Occipital lobe (tissue), 2 donors: ENCODE data around the gene SDR42E1. TPM values are rescaled to one million over a fixed set of nuclear protein-coding genes. Genes with fewer than 3 reads are reported as not detected.
"Not testable (repeated sequence)": the region's sequence is repeated elsewhere in the genome, so short reads cannot be mapped to it uniquely, and the experiment has no call there.

ENCODE experiments used
- DNase-seq: peaks from one replicate; lab custom pipeline; 2025; lab: John Stamatoyannopoulos, UW
- total RNA-seq: library from RNA; depleted of rRNA; stranded (reverse); fragments of >200 nt; gene quantifications from one replicate; pipeline ENCODE4 v1.2.3, GENCODE V29; 2014

SDR42E1 gene
- total RNA-seq, 1 donor from 2014 or later: not detected

- no peak for DNase-seq
Observed at GRCh38 chr16:82037251-82037650, 26.0 kb upstream of the SDR42E1 start.

DNA sequence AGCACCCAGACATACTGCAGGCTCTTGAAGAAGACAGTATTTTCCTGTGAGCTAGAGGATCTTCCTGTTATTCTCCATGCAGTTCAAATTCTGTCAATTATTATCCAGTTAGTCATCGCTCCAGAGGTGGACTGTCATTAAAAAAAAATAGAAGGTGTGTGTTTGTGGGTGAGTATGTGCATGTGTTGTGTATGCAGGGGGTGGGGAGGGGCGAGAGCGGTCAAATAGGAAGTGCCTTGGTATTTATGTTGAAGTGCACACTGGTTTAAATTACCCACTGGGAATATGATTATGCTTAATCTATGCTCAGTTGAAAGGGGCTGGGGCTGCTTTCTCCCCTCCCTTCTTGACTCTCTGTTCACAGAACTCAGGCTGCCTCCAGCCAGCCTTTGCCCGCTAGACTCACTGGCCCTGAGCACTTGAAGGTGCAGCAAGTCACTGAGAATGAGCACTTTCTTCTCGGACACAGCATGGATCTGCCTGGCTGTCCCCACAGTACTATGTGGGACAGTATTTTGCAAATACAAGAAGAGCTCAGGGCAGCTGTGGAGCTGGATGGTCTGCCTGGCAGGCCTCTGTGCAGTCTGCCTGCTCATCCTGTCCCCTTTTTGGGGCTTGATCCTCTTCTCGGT, 23.8 kb upstream of the SDR42E1 start, which contains the start of gene HSD17B2:
Gene HSD17B2, plus strand, starts transcription at position 273 of the 632 bp plus-strand sequence. Its CDS starts 172 bp downstream, at position 445.
- no peak for DNase-seq

DNA sequence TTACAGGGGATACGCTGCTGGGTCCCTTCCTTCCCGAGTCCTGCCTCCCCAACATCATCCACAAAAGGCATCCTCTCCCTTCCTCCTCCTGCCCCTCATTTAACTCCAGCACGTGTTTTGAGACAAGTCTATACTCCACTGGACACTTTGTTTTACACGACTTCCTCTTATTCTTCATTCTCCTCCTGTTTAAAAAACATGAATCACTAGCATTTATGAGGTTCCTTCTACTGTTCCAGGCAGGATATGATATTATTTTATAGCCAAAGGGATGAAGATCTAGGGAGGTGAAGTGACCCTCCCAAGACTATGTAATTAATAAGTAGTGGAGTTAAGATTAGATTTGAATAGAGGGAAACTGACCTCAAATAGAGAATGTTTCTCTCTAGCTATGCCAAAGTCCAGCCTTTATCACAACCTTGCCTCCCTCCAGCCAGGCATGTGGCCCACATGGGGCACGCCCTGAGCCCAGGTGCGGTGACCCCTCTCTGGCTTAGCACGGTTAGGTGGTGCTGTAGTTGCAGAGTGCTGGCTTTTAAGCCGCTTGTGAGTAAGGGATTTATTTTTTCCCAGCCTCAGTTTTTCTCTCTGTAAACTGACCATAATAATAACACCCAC, 22.5 kb upstream of the SDR42E1 start:
- no peak for DNase-seq

- DNase-seq: no peak
Observed at GRCh38 chr16:82033006-82033405, 21.7 kb upstream of the SDR42E1 start.

- DNase-seq: no peak
Observed at GRCh38 chr16:82031116-82032084, 20.1 kb upstream of the SDR42E1 start.

DNA sequence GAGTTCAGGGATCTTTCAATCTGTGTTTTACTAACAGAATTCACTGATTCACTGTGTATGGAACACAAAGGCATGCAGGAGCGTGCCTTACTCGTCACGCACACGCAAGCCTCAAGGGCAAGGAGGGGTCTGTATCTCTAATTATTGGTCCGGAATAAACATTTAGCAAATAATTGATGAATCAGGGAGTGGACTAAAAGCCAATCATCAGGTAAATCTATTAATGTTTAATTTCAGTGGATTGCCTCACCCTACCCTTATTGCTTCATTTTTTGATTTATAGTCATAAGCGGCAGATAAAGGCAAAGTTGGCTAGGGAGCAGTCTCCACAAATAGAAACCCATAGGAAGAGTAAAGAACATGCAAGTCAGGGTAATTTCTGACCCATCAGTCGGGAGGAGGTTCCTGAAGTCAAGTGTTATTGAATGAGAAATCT, 16.4 kb upstream of the SDR42E1 start:
- DNase-seq: no peak

DNA sequence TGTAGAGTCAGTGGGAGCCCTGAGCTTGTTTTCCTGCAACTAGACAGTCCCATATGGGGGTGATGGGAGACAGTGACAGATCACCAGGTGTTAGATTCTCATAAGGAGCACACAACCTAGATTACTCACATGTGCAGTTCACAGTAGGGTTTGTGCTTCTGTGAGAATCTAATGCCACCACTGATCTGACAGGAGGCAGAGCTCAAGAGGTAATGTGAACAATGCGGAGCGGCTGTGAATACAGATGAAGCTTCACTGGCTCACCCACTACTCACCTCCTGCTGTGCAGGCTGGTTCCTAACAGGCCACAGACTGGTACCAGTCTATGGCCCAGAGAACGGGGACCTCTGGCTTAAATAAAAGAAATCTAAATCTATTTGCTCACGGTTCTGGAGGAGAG, 13.6 kb upstream of the SDR42E1 start:
- DNase-seq: no peak

DNA sequence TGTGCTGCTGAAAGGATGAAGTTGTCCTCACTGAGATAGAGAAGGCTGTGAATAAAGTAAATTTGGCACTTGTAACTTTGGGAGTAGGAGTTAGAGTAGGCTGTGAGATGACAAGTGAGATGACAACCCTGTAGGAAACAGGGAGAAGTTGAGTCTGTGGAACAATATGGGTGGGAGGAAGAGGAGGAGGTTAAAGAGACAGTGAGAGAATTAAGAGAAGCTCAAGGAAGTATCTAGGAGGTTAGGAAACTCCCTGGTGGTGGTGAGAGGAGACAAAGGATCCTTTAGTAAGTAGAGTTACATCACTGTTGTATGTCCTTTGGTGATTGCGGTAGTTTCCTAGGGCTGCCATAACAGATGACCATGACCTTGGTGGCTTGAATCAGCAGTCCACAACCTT, 13.0 kb upstream of the SDR42E1 start:
- DNase-seq: no peak

- no peak for DNase-seq
Observed at GRCh38 chr16:82023206-82023605, 11.9 kb upstream of the SDR42E1 start.

GRCh38 chr16:82020051-82020450, 8.8 kb upstream of the SDR42E1 start:
- no peak for DNase-seq

DNA sequence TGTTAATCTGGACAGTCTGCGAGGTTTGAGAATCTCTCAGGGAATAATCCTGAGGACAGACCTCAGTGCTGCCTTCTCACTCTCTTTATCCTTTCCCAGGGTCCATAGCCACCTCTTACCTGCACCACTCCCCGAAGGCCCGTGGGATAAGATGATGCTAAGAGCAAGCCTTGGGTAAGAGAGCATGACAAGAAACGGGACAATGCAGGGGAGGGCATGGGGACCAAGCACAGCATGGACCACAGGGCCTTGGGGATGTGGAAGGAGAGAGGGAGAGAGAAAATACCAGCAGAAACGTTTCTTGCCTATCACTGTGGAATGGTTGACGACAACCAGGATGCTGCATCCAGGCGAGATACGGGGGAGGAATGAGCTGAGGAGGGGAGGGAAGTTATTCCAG, 8.3 kb upstream of the SDR42E1 start:
- DNase-seq: no peak

DNA sequence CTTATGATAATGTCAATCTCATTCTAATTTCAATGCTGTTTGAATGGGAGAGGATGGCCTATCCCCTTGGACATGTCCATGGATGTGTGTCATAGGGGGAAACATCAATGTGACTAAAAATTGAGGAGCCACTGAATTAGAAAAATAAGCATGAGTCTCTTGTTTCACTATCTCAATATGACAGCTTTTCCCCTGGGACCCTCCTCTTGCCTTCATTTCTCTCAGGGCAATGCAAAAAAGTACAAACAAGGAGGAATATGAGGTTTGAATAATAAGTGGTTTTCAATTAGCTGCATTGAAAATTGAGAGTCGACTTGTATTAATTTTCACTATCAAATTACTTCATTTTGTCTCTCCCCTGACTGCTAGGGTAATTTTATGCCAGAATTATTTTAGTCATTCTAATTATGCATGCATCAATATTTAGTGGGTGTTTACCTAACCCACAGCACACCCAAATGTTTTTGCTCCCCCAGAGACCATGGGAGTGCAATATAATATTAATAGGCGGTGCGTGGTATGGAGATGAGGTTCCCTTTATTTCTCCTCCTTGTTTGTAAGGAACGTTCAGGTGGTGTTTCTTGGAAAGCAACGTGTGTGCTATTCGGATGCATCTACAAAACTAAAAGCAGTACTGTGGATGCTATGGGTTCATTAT, 6.8 kb upstream of the SDR42E1 start:
- DNase-seq: no peak

GRCh38 chr16:82016964-82017363, 5.7 kb upstream of the SDR42E1 start:
- no peak for DNase-seq

DNA sequence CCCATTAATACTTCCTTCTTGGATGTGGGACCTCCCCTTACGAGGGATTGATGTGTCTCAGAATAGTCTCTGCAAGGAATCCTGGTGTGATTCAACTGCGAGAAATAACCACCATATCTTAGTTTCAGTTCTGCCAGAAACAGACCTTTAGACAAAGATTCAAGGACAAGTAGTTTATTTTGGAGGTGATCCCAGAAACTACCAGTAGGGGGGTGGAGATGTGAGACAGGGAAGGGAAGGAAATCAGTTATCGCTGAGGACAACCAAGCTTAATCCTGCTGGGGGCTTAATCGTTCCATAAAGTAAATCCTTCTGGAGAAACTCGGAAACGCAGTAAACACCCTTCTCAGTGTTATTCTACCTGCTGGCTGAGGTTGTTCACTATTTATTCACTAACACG, 5.0 kb upstream of the SDR42E1 start:
- no peak for DNase-seq

DNA sequence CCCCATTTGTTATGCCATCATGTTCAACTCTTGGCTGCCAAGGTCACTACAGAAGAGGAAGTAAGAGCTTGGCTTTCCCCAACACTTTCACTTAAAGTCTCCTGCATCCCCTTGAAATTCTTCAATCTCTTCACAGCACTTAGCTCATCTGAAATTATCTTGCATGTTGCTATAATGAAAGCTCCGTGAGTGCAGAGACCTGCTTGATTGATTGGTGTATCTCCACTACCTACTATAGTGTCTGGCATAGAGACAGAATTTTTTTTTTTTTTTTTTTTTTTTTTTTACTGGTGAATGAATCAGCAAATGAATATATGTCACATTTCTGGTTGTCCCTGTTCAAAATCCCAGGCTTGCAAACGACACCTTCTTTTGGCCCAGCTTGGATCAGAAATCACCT, 1.9 kb upstream of the SDR42E1 start:
- no peak for DNase-seq

DNA sequence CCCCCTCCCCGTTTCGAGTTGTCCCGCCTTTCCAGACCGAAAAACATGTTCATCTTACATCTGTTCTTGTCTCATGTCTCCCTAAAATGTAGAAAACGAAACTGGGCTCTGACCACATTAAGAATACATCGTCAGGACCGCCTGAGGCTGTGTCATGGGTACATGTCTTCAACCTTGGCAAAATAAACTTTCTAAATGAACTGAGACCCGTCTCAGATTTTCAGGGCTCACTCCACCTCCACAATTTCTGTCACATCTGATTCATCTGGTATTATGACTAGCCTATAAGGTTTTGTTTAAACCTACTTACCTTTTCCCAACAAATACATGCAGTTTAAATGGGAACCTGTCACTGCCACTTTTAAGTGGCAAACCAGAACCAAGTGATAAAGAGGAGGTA, 621 bp downstream of the SDR42E1 start:
- DNase-seq: no peak

DNA sequence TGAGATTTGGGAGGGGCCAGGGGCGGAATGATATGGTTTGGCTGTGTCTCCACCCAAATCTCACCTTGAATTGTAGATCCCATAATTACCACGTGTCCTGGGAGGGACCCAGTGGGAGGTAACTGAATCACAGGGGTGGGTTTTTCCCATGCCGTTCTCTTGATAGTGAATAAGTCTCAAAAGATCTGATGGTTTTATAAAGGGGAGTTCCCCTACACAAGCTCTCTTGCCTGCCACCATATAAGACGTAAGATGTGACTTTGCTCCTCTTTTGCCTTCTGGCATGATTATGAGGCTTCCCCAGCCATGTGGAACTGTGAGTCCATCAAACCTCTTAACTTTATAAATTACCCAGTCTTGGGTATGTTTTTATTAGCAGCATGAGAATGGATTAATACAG, 1.5 kb downstream of the SDR42E1 start:
- not testable (repeated sequence) for DNase-seq

DNA sequence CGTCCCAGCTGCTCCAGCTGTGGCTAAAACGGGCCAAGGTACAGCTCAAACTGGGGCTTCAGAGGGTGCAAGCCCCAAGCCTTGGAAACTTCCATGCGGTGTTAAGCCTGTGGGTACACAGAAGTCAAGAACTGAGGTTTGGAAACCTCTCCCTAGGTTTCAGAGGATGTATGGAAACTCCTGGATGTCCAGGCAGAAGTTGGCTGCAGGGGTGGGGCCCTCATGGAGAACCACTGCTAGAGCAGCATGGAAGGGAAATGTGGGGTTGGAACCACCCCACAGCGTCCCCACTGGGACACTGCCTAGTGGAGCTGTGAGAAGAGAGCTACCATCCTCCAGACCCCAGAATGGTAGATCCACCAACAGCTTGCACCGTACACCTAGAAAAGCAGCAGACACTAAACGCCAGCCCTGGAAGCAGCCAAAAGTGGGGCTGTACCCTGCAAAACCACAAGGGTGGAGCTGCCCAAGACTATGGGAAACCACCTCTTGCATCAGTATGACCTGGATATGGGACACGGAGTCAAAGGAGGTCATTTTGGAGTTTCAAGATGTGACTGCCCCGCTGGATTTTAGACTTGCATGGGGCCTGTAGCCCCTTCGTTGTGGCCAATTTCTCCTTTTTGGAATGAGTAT, 2.2 kb downstream of the SDR42E1 start:
- no peak for DNase-seq

GRCh38 chr16:82007189-82007588, 4.1 kb downstream of the SDR42E1 start:
- DNase-seq: no peak

- DNase-seq: no peak
Observed at GRCh38 chr16:82006036-82006435, 5.2 kb downstream of the SDR42E1 start.
